ENCODE data around the gene CIB4.

CIB4 gene

DNA sequence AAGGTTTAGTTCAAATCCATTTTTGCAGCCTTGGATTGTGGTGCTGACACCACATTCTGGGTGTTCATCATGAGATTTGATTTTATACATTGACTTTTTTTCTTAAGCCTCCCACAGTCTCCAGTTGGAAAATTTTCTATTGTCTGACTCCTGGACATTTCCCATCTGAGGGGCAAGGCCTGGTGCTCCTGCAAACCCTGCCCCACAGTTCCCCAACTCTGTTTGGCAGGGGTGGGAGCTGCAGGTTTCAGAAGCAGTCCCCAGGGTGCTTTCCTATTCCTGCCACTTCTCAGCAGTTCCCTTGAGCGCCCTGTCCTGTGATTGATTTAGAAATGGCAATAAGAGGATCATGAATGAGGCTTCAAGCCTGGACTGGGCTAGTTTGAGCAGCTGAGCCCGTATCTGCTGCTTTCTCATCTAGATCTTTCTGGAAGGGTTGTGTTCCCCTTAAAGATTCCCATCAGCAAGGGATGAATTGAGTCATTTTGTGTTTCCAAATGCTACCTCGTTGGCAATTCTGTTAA lies 77.0 kb downstream of the CIB4 start:
- no peak for DNase-seq

DNA sequence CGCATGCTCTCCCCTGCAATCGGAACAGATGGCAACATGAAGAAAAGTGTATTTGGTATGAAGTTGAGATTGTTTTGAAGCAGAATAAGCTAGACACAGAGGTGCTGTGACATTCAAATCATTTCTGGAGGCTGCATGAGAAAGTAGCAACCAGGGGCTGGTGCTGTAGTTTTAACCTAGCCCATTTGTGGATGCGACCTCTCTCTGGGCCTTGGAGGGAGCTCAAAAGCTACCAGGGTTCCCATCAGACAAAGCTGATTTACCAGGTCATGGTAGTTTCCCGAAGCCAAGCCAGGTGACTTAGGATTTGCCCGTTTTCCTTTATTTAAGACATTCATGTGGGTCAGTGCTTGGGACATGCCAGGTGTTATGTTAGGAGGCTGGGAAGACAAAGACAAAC lies 77.5 kb downstream of the CIB4 start:
- no peak for DNase-seq

DNA sequence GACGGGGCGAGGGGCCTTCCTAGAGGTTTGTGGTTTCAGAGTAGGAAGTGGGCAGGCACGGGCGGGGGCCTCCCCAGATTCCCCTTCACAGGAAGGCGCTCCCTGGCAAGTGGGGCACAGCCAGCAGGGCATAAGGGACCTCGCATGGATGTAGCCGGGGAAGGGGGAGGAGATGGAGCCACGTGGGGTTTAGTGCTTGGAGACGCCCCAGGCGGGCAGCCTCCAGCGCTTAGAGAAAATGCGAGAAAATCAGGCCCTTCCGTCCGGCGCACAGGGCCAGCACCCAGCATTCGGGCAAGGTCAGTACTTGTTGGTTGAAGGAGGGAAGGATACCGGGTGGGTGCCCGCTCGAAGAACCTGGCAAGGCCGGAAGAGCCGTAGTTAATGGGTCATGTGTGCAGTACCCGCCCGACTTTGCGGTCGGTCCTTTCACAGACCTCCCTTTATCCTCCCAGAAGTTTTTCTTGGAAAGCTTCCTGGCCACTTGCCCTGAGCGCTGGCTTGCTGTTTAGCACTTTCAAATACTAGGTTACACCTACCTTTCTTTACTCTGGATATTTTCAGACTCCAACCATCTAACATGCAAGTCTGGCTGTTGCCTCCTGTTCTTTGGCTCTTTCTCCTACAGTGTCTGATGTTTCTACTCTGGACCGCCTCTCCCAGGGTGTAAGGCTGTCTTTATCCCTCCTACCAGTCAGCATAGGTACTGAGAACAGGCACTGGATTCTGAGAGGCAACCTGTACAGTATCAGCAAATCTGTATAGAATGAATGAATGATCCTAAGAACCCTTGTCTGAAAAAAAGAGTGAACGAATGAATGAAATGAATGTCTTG lies 78.1 kb downstream of the CIB4 start:
- no peak for DNase-seq

GRCh38 chr2:26561918-26562810 lies 79.0 kb downstream of the CIB4 start:
- DNase-seq: no peak

DNA sequence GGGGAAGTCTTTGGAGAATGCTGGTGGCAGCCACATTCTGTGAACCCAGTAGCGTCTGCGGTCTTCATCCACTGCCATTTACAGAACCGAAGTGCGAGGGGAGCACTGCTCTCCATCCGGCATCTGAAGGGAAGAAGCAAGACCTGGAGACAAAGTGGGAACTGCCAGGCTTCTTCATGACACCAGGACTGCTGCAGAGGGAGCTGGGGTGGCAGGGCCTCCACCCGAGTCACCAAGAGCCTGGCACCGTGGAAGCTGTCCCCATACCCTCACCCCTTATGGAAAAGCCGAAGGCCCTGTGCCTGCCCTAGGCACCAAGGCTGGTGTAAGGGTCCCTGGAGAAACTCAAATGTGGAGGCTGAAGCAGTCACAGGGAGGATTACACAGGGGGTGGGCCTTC lies 79.8 kb downstream of the CIB4 start:
- no peak for DNase-seq

- DNase-seq: no peak
These were observed 80.3 kb downstream of the CIB4 start for GRCh38 chr2:26560892-26561291.

GRCh38 chr2:26559556-26559955 lies 81.6 kb downstream of the CIB4 start:
- DNase-seq: no peak

DNA sequence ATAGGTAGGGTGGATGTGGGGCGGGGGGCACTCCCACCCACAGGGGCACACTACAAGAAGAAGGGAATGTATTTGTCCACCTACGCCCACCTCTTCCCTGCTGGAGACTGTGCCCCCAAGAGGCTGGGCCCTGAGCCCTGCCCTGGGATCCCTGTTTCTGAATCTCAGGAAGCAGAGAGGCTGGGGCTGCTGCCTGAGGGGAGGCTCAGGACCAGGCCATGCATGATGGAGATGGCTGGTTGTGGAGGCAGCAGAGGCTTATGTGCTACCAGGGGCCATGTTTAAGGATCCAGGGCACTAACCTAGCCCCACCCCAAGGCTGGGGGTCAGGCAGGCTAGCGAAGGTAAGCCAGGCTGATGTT lies 82.1 kb downstream of the CIB4 start:
- no peak for DNase-seq

GRCh38 chr2:26558271-26559043 lies 82.7 kb downstream of the CIB4 start:
- no peak for DNase-seq

GRCh38 chr2:26557244-26557925 lies 83.8 kb downstream of the CIB4 start:
- DNase-seq: no peak

GRCh38 chr2:26556309-26557243 lies 84.6 kb downstream of the CIB4 start:
- no peak for DNase-seq

DNA sequence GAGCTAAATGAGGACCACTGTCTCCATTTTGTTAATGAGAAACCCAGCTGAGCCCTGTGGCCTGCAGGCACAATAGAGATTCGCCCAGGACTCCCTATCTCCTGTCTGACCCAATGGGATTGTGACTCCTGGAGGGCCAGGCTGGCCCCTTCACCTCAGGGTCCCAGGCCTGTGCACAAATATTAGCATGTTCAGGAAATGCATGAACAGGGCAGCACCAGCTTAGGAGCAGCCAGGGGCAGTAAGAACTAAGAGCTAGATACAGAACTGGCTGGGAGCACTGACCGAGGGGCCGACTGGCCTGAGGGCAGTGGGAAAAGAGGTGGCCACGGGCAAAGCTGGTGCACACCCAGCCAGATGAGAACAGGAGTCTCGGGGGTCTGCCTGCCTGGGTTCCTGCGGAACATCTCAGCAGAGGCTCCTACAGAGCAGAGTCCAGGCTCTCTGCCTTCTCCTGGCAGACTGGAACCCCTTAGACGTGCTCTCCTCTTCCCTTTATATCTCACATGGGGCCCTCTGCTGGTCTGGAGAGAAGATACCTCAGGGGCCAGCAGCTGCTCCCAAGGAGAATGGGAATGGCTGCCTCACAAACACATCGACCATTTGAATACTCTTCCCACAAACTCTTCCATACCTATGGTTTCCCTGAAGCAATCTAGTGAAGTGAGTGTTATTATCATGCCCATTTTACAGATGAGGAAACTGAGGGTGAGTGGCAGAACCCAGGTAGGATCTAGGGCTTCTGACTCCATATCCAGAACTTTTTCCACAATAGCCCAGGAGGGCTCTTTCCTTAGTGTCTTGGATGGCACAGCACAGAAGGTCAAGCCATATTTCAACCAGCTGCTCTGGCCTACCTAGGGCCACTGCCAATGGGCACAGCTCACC lies 85.7 kb downstream of the CIB4 start:
- DNase-seq: no peak

GRCh38 chr2:26552641-26553374 lies 88.4 kb downstream of the CIB4 start:
- no peak for DNase-seq

GRCh38 chr2:26550276-26551015 lies 90.7 kb downstream of the CIB4 start:
- DNase-seq: no peak

GRCh38 chr2:26542676-26543505 lies 98.3 kb downstream of the CIB4 start:
- no peak for DNase-seq

DNA sequence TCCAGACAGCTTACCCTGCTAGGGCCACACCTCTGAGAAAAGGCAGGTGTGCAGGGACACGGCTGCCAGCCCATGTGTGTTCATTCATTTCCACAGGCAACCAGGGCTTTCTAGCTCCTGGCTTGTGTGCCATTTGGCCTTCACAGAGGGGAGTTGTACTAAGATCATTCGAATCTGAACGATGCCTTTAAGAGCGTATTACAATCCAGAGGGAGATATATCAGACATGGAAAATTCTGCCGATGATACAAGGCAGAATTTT lies 99.0 kb downstream of the CIB4 start:
- DNase-seq: no peak

DNA sequence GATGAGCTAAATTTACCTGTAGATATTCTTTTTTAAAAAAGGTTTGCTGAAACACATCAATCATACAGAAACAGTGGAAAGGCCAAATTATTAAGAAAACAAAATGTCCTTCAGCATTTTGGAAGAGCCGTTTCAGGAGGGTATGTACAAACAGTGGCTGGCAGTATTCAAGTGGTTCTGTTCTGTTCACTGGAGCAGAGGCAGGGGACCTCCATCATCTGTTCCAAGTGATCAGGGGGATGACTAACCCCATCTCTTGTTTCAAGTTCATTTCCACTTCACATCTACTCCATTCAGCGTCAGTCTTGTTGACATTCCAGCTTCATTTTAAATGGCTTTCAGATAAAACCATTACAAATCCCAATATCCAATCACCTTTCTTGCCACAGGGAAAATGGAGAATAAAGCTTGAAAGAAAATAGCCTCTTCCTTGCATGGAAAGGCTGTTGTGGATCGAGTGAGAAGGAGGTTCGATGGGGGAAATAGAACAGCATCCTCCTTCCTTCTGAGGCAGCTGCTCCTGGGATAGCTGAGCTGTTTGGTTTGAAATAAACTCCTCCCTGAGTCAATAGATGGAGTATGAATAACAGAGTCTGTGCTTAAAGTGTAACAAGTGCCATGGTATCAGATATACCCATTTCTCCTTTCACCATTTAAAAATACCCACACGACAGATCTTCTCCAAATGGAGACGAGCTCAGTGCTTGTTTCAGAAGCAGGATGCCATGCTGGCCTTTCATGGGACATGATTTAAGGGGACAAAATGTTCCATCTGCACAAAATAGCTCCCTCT lies 99.6 kb downstream of the CIB4 start:
- DNase-seq: no peak

All from SIG-M5 (cell line).